Lung (tissue), 12 donors: Measurements from ENCODE around the gene MMP19. TPM values are rescaled to one million over a fixed set of nuclear protein-coding genes. Genes with fewer than 3 reads are reported as not detected.

Experiments
- ATAC-seq: fragments of 200-7000 bp; cut with Tn5 transposase; one replicate; pipeline ENCODE4 v1.9.1; 2020; ENCODE audit warnings: moderate number of reproducible peaks; ENCODE audit not compliant: insufficient read depth, low FRiP score
- DNase-seq, 3 donors: peaks; one replicate each; pipeline ENCODE4 v3.0.0-alpha.2; 2013 to 2017
- H3K27ac ChIP-seq, 2 donors: one replicate each; pipeline ENCODE4 v1.5.1; 2013; ENCODE audit warnings: mild to moderate bottlenecking in 2 of 2, moderate library complexity in 2 of 2, control low read depth in 1 of 2, inconsistent platforms in 1 of 2, low read depth in 1 of 2, low read length in 1 of 2
- H3K27me3 ChIP-seq, 3 donors: one replicate each; pipeline ENCODE4 v1.5.1; 2013; ENCODE audit warnings: low read length in 2 of 3; ENCODE audit not compliant: control insufficient read depth in 3 of 3, insufficient read depth in 3 of 3
- H3K36me3 ChIP-seq, 4 donors: one replicate each; pipeline ENCODE4 v1.5.1; 2013; ENCODE audit warnings: low read length in 4 of 4, mild to moderate bottlenecking in 1 of 4, moderate library complexity in 1 of 4; ENCODE audit not compliant: control insufficient read depth in 4 of 4, insufficient read depth in 4 of 4
- H3K4me1 ChIP-seq, 5 donors: one replicate each; pipeline ENCODE4 v1.5.1; 2013; ENCODE audit warnings: low read length in 5 of 5, mild to moderate bottlenecking in 2 of 5, moderate library complexity in 1 of 5; ENCODE audit not compliant: control insufficient read depth in 5 of 5, insufficient read depth in 5 of 5
- H3K4me3 ChIP-seq: one replicate; pipeline ENCODE4 v1.5.1; 2013; ENCODE audit warnings: mild to moderate bottlenecking, control low read depth, moderate library complexity
- H3K9ac ChIP-seq, 2 donors: one replicate each; pipeline ENCODE4 v1.5.1; 2013; ENCODE audit warnings: low read length in 2 of 2, control low read depth in 1 of 2; ENCODE audit not compliant: insufficient read depth in 1 of 2
- H3K9me3 ChIP-seq, 4 donors: one replicate each; pipeline ENCODE4 v1.5.1; 2013; ENCODE audit warnings: low read length in 3 of 4, mild to moderate bottlenecking in 1 of 4, moderate library complexity in 1 of 4; ENCODE audit not compliant: control insufficient read depth in 4 of 4, insufficient read depth in 3 of 4
- WGBS, 2 donors: extraction: QIAGEN DNeasy Blood & Tissue Kit; methylation state at CpG; one replicate each; pipeline ENCODE4 v1.1.7; 2013; 5-methylcytosine and 5-hydroxymethylcytosine counted together
- polyA plus RNA-seq, 2 donors: library from polyadenylated mRNA; stranded (reverse); fragments of 200-250 nt; gene quantifications; one replicate each; pipeline ENCODE4 v1.2.1, GENCODE V29; 2013
- total RNA-seq, 2 donors: library from RNA; depleted of rRNA in 1 of 2; stranded (reverse); fragments of >200 nt in 1 of 2; gene quantifications; one replicate each; pipeline ENCODE4 v1.2.1, GENCODE V29; 2014 to 2021
- TF ChIP-seq, protein P1 (sequence below): IDR thresholded peaks from 2 replicates; pipeline ENCODE4 v1.5.1; 2012; ENCODE audit warnings: mild to moderate bottlenecking; ENCODE audit errors: control extremely low read depth, extremely low read depth
- donor health status: control.
- donor health status: control.
- donor health status: Bipolar disorder and iron deficiency.
- donor health status: healthy.
- donor health status: DM: yes; HTN: yes; CAD: no.

MMP19 gene
- total and polyA plus RNA-seq, 4 donors: 9.3 to 92.1 (median 31.7) TPM

DNA sequence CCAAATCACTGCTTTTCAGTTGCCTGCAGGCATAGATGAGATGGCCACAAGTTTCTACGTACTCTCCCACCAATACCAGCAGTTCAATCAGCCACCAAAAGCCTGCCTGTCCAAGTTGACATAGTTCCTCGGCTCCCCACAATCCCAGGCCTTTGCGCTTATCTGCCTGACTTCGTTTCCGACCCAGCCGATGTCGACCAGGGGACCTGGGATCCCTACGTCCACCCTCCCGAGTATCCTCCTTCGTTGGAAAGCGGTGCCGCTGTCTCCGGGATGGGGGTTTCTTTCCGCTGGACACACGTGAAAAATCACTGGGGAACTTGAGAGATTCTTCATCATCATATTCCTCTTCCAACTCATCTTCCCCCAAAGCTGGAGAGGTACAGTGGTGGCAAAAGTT, 14.9 kb downstream of the MMP19 start:
- Histone ChIP-seq H3K36me3 (peaks cover 2 to 18% (median 5%) of the 10 kb centered on the region in 4 donors), H3K9ac (no peak overlapping the region), H3K27me3 (no peaks in the 10 kb centered on the region), H3K4me1 (peaks cover 0 to 31% (median 15%) of the 10 kb centered on the region in 5 donors), H3K4me3 (no peak overlapping the region), H3K27ac (no peak overlapping the region), H3K9me3 (no peaks in the 10 kb centered on the region)
- DNase-seq (no peak), ATAC-seq (no peak)
- WGBS, 2 donors: 93 to 95% methylated on average over 15 of the region's 15 CpGs
- TF ChIP-seq, protein P1, sequence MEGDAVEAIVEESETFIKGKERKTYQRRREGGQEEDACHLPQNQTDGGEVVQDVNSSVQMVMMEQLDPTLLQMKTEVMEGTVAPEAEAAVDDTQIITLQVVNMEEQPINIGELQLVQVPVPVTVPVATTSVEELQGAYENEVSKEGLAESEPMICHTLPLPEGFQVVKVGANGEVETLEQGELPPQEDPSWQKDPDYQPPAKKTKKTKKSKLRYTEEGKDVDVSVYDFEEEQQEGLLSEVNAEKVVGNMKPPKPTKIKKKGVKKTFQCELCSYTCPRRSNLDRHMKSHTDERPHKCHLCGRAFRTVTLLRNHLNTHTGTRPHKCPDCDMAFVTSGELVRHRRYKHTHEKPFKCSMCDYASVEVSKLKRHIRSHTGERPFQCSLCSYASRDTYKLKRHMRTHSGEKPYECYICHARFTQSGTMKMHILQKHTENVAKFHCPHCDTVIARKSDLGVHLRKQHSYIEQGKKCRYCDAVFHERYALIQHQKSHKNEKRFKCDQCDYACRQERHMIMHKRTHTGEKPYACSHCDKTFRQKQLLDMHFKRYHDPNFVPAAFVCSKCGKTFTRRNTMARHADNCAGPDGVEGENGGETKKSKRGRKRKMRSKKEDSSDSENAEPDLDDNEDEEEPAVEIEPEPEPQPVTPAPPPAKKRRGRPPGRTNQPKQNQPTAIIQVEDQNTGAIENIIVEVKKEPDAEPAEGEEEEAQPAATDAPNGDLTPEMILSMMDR: no peak

DNA sequence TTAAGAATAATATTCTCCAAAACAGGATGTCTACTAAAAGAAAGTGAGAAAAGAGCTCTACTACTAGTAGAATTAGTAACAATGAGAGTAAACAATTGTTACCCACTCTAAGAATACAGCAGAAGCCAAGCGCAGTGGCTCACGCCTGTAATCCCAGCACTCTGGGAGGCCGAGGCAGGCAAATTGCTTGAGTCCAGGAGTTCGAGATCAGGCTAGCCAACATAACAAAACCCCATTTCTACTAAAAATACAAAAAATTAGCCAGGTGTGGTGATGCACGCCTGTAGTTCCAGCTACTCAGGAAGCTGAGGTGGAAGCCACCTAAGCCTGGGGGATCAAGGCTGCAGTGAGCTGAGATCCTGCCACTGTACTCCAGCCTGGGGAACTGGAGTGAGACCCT, 18.0 kb downstream of the MMP19 start:
- 86 to 90% methylated on average over 5 of the region's 5 CpGs for WGBS, 2 donors
- ATAC-seq: no peak
- no peak overlapping the region for H3K9ac ChIP-seq
- no peaks in the 10 kb centered on the region for H3K9me3 ChIP-seq
- no peak overlapping the region for H3K4me3 ChIP-seq
- H3K4me1 ChIP-seq: peaks cover 0 to 15% (median 10%) of the 10 kb centered on the region in 5 donors
- no peak for DNase-seq
- peaks cover 15 to 38% (median 18%) of the 10 kb centered on the region in 4 donors for H3K36me3 ChIP-seq
- no peaks in the 10 kb centered on the region for H3K27me3 ChIP-seq
- TF ChIP-seq, protein P1: no peak
- no peak overlapping the region for H3K27ac ChIP-seq

DNA sequence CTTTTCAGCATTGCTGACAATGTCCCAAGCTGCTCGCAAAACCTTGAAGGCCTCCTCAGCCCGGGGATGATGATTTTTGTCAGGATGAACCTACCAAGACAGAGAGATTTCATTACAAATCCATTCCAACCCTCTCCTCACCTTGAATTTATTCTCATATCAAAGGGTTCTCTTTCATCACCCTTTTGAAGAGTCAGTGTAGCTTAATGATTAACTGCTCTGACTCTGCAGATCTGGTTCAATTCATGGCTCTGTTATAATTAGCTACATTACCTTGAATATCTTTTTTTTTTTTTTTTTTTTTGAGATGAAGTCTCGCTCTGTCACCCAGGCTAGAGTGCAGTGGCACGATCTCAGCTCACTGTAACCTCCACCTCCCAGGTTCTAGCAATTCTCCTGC, 19.3 kb downstream of the MMP19 start:
- Histone ChIP-seq H3K27me3 (no peaks in the 10 kb centered on the region), H3K27ac (no peak overlapping the region), H3K4me3 (no peak overlapping the region), H3K9me3 (no peaks in the 10 kb centered on the region), H3K9ac (no peak overlapping the region), H3K36me3 (peaks cover 16 to 41% (median 19%) of the 10 kb centered on the region in 4 donors), H3K4me1 (peaks cover 5 to 15% (median 11%) of the 10 kb centered on the region in 5 donors)
- no peak for ATAC-seq
- peak in 1 of 3 donors; percentile 41 for DNase-seq
- whole genome bisulfite sequencing, 2 donors: 76 to 87% methylated on average over 4 of the region's 4 CpGs
- TF ChIP-seq, protein P1: no peak

DNA sequence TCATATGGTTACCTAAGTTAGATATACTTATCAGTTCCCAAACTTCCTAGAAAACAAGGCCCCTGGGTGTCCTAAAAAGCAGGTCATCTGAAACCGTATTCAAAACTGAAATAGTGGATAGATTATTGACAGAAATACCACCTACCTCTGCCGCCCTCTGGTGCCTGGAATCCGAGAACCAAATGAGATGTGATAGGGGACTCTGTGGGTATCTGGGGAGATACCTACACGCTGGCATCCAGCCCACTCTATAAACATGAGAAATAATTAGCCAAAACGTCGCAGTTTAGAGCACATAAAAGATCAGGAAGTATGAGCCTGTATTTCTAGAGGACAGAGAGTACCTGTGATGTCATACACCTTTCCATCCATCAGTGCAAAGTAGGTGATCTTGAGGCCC, 20.5 kb downstream of the MMP19 start:
- WGBS, 2 donors: 55 to 71% methylated on average over 6 of the region's 6 CpGs
- no peak for ATAC-seq
- Histone ChIP-seq H3K27me3 (no peaks in the 10 kb centered on the region), H3K36me3 (peaks cover 15 to 35% (median 18%) of the 10 kb centered on the region in 4 donors), H3K4me1 (peaks cover 2 to 8% (median 7%) of the 10 kb centered on the region in 5 donors), H3K9me3 (no peaks in the 10 kb centered on the region), H3K4me3 (no peak overlapping the region), H3K9ac (no peak overlapping the region), H3K27ac (no peak overlapping the region)
- TF ChIP-seq, protein P1: no peak
- no peak for DNase-seq
